HG02642 (cell line): ENCODE measurements around the gene CCDC78.

Experiments used
- ATAC-seq: cut with Tn5 transposase; IDR thresholded peaks from one replicate; pipeline ENCODE4 v1.9.1; 2021; ENCODE audit warnings: mild to moderate bottlenecking; ENCODE audit not compliant: unreplicated experiment, poor library complexity

Gene CCDC78

DNA sequence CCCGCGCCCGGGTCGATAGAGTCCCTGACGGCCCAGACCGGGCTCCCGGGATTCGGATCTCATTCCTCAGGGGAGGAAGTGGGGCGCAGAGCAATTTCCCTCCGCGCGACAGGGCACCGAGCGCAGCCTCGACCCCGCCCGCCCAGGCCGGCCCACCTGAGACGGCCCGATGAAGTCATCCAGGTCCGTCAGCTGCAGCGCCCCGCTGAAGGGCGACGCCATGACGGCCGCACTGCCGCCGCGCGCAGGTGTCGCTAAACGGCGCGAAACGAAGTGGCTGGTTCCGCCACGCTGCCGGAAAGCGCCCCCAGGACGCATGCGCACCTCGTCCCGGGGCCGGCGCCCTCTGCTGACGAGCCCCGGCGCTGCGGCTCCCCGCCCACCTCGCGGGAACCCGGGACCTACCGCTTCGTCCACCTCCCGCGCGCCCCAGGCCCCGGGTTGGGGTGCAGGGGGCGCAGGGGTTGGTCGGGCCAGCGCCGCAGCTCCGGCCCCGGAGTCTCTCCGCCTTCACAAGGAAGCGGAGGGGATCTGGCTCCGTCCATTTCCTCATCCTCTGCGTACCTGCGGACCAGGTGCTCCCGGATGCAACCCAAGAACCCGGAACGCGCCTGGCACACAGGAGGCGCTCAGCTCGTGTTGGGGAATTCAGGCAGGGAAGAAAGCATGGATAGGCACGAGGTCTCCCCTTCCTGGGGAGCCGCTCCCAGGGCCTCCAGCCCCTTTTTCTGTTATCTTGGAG, 14.7 kb upstream of the CCDC78 start, which contains the start of gene CIAO3:
TSS of gene CIAO3 (minus strand) at position 234 of the 742 bp plus-strand sequence. CDS start at position 222, 12 bp downstream.
- ATAC-seq = peak; percentile 82

DNA sequence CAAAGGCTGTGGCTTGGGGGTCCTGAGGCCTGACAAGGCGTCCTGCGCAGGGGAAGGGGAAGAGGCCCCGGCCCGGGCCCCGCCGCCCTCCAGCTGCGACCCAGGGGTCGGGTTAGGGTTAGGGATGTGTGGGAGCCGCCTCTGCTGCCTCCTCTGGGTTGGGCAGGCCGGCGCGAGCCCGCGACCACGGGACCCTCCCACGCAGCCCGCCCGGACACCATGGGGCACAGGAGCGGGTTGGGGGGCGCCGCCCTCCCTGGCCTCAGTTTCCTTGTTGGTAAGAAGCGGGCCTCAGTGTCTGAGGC, 14.2 kb upstream of the CCDC78 start:
- ATAC-seq = peak; percentile 12

DNA sequence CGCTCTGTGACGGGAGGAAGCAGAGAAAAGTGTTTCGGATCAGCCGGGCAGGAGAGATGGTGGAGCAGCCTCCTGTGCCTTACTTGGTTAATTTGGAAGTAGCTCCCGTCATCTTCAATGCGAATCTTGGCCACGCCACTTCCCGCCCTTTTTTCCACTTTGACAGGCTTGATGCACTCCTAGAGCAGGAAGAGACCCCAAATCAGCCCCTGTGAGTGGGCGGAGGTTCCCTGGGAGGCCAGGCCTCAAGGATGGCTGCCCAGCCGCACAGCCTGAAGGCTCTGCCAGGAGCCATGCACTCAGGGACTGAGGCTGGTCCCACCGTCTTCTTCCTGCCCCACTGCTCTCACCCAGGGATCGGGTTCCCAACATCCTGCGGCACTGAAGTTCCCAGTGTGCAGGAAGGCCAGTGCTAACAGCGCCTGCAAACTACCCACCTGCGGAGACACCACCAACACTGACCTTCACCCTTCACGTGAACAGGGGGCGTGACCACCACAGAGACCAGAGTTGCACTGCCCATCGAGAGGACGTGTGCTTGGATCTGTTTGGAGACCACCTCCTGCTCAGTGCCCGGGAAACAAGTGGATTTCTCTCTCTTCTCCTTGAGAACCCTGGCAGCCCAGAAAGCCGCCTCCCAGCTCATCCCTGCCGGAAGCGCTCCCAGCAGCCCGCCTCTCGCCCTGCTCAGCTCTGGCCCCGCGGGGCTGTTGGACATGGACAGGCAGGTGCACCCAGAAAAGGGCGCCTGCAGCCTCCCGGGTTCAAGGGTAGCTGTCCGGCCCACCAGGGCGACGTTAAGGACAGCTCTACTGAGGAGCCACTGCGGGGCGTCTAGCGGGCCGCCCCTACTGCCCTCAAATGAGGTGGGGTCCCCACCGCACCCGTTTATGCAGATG, 13.6 kb upstream of the CCDC78 start:
- no peak for ATAC-seq

DNA sequence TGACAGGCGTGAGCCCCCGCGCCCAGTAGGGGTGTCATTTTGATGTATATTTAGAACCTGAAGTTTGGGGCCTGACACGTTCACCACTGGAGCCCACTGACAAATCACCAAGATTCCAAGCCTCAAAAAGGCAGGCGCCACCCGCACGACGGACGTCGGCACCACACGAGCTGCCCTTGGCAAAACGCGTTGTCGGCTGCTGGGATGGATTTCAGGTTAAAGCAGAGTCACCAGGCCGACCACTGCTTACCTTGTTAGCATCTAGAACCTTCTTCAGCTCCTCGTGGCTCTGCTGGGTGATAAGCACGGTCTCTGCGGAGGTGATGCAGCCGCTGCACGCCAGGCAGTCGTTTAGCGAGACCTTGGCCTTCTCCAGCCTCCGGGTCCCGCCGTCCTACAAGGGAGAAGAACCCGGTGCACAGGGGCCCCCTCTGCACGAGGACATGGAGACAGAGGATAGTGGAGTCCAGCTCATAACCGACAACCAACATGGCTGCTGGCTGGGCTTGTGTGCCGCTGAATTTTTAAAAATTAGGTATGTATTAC, 10.8 kb upstream of the CCDC78 start:
- ATAC-seq = no peak

DNA sequence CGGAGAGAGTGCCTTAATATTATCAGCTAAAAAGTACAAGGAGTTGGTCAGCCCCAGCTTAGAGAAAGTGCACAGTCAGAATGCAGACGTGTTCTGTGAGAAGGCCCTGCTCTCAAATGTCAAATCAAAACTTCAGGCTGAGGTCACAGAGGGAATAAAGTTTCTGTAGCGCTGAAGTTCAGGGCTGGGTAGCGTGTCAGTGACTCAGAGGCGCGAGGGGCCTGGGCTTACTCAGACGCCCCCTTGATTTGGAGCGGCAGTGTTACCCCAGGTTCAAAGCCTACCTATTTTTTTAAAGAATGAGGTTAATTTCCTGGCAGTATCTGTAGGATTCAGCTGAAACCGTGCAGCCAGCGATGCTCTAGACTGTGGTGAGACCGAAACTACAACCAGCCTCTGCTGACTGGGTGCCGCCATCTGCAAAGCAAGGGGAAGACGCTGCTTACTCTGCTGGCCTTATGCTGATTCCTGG, 9.8 kb upstream of the CCDC78 start:
- no peak for ATAC-seq

DNA sequence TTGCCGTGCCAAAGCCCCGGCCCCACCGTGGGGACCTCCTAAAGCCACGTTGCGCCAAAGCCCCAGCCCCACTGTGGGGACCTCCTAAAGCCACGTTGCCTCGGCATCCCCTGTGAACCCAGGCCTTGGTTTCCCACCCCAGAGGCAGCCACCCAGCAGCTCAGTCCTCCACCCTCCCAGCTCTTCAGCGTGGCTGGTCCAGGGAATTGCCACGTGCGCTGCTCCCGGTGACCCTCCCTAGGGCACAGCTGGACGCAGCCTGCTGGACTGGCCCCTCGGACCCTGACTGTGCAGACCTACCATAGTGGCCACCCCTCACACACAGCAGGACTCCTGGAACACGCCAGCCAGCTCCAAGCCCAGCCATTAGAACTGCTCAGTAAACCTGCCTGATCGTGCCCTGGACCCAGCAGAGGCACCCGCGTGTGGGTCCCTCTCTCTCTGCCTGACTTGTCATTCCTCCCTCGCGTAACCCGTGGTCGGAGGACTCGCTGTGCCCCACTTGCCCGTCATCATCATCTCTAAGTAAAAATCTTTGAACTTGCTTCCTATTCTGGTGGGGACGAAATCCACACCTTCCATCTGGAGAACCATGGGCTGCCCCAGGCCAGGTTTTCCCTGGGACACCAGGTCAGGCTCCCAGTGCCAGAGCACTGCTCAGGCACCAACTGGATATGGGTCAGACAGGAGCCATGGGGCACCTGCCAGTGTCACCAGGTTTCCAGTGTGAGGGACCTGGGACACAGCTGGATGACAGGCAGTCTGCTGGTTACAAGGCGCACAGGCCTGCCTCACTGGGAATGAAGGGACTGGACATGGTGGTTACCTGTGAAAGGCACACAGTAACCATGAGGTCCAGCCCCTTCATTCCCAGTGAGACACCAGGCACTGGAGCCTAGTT, 9.0 kb upstream of the CCDC78 start:
- no peak for ATAC-seq

DNA sequence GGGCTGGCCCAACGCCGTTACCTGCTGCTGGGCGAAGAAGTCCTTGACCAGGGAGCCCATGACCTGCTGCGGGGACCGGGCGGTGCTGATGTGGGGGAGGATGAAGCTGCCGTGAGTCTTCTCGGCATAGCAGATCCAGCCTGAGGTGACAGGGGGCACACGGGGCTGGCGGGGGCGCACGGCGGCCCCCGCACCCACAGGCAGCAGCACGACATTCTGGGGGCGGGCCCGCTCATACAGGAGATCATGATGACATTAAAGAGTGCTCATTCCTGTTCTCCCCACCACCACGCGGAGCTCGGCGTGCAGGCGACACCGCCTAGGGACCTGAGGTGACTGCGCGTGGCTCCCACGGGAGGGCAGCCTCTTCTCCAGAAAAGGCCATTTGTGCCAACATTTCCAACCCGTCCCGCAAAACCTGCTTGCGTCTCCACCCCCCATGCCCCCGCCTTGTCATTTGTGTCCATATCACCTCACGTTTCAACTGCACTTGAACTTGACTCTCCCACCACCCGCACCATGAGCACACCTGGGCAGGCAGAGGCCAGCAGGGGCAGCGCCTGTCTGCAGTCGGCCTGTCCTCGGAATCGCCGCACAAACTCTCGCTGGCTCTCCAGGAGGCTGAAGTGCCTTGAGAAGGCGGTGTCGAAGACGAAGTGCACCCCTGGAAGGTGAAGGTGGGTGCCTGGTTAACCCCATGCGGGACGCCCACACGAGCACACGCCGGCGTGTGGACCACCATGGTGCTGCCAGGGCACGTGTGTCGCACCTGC, 8.2 kb upstream of the CCDC78 start:
- no peak for ATAC-seq

DNA sequence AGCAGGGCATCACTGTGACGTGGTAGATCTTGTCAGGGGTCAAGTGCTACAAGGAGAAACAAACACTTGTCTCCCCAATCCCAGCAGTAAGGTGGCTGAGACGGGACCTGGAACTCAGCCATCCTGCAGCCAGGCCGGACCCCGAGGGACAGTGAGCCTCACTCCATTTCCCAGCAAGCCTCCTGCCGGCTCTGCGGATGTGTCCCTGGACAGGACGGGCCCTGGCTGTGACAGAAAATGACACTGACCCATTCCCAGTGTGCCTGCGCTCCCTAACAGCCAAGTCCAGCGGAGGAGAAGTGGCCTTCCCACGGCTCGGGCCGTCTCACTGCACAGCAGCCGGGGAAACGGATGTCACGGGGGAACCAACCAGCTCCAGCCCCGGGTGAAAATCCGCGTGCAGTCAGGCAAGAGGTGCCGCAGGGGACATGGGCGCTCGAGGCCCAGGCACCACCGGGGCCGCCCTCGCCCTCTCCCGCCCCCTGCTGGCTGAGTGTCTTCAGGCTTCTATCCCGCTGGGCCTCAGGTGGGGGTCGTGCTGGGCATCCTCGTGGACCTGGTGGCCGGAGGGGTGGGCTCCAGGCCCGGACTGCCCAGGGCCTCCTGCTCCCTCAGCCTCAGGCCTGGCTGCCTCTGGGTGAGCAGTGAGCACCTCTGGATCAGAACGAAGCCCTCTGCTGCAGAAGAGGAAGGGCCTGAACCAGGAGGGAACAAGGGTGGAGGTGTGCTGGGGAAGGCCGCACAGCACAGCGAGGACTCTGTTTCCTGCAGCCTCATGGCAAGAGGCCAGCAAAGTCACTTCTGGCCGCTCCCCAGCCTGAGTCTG, 7.4 kb upstream of the CCDC78 start:
- no peak for ATAC-seq

DNA sequence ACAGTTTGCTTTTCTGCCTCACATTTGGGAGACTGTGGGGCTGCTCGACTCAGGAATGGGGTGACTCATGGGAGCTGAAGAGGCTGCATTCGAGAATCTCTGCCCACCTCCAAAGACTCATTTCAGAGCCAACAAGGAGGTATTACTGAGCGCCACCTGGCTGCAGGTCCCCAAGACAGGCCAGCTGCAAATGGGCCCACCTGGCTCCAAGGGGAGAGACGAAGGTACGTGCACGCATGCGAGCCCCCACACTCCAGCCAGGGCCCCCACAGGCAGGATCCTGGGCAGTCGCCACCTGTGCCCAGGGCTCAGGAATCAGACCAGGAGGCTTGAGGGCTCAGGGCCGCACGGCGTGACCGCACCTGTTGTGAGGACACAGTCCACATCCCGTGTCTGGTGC, 6.7 kb upstream of the CCDC78 start:
- no peak for ATAC-seq

DNA sequence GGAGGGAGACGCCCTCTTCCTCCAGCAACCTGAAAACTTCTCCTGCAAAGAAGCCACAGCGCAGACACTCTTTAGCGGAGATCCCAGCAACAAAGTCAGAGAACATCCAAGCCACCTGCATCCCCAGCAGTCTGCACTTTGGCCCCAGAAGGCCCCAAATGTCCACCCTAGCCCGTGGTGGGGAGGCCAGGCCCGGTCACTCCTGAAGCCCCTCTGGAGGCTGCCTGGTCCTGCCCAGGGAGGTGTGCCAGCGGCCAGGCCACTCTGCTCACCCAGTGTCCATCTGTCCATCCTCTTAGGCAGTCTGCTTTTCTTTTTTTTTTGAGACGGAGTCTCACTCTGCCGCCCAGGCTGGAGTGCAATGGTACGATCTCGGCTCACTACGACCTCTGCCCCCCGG, 6.1 kb upstream of the CCDC78 start:
- ATAC-seq = no peak

DNA sequence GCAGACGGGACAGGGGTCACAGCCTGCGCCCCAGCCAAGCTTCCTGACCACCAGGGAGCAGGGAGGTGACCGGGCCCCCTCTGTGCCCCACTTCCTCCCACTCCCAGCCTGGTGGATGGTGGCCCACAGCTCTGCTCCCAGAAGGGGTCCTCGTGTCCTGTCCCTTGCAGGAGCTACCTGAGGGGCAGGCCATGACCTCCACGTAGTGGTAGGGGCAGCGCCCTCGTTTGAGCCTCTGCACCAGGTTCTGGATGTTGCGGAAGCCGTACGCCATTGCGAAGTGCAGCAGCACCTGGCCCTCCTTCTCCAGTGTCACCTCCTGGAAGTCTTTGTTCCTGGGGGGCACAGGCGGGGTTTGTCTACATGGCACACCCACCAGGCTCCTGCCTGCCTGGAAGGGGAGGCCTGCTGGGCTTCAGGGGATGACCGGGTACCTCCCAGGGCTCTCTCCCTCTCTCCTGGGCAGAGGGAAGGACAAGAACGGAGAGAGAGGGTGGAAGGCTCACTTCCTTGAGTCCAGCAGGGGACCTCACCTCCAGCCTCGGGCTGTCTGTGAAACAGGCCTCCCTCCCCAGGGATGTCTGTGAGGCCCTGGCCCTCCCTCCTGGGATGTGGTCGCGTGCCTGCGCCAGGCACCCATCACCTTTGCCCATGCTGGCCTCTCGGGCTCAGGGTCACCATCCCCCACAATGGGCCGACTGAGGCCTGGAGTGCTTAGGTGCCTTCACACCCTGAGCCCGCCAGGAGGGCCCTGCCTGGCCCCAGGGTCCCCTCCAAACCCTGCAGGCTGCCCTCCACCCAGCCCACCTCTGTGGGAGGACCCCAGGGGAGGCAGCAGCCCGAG, 4.6 kb upstream of the CCDC78 start:
- ATAC-seq = no peak

DNA sequence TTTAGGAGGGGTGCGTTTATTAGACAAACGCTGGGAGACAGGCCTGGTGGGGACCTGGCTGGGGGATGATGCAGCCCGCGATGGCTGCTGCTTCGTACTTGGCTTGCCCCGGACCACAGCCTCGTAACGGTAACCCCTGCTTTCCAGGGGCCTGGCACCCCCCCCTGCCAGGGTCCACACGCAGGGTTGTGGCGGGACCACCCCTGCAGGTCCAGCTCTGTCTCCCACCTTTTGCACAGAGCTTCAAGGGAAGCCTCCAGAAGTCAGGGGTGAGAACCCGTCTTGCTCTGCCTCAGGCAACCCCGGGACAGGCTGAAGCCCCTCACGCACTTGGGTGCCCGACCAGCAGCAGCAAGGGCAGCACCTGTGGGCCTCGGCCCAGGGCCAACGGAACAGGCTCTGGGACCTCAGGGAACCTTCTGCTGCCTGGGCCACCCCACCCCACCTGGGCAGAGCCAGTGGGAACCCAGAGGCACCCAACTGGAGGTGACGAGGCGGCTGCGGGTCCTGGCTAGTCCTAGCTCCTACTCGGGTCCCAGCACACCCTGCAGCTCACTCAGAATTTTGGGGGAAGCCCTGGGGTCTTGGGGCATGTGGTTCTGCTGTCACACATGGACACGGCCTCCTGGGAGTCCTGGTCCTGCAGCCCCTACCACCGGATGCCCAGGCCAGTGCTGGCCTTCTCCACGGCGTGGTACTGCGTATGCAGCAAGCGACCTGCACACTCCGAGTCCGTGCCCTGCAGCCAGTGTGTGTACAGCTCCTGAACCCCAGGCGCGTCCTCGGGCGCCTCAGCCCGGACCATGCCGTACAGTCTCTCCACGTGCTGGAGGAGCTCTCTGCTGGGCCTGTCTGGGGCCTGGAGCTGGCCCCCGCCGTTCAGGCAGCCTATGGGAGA, 3.8 kb upstream of the CCDC78 start:
- no peak for ATAC-seq

DNA sequence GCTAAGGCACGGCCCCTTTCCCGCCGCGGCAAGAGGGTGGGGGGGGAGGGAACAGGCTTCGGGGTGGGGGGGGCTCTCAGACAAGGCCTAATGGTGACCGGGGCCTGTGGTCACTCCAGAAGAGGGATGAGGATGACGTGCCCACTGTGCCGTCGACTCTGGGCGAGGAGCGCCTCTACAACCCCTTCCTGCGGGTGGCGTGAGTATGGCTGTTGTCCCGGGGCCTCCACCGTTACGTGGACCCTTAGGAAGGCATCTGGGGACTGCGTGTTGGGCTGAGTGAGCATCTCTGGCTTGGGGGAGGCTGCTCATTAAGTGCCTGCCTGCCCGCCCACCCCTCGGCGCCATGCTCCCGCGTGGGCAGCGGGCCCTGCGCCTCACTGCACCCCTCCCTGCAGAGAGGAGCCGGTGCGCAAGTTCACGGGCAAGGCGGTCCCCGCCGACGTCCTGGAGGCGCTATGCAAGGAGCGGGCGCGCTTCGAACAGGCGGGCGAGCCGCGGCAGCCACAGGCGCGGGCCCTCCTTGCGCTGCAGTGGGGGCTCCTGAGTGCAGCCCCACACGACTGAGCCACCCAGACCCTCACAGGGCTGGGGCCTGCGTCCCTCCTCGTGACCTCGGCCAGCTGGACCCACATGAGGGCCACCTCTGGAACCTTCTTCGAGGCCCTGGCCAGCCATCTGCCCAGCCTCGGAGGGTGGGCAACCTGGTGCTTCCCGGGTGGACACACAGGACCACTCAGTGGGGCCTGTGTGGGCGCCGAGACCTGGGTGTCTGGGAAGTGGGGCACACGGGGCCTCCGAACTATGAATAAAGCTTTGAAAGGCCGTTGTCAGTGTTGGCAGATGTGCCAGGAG, 2.9 kb upstream of the CCDC78 start:
- no peak for ATAC-seq

DNA sequence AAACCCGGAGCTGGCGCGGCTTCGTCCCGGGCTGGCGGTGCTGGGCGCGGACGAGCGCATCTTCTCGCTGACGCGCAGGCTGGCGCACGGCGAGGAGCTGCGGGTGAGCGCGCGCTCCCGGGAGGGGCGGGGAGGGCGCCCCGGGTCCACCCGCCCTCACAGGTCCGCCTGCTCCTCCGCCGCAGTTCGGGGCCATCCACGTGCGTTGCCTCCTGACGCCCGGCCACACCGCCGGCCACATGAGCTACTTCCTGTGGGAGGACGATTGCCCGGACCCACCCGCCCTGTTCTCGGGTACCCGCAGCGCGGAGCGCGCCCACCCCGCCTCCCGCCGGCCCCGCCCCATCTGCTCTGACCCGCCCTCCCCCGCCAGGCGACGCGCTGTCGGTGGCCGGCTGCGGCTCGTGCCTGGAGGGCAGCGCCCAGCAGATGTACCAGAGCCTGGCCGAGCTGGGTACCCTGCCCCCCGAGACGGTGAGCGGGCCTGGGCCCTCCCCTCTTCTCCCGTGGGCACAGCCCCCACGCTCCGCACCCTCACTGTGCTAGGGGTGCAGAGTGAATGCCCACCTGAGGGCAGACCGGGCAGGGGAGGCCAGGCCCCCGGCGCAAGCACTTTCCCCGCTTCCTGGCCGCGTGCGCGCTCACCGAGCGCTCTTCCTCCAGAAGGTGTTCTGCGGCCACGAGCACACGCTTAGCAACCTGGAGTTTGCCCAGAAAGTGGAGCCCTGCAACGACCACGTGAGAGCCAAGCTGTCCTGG, 2.1 kb upstream of the CCDC78 start:
- ATAC-seq = no peak

DNA sequence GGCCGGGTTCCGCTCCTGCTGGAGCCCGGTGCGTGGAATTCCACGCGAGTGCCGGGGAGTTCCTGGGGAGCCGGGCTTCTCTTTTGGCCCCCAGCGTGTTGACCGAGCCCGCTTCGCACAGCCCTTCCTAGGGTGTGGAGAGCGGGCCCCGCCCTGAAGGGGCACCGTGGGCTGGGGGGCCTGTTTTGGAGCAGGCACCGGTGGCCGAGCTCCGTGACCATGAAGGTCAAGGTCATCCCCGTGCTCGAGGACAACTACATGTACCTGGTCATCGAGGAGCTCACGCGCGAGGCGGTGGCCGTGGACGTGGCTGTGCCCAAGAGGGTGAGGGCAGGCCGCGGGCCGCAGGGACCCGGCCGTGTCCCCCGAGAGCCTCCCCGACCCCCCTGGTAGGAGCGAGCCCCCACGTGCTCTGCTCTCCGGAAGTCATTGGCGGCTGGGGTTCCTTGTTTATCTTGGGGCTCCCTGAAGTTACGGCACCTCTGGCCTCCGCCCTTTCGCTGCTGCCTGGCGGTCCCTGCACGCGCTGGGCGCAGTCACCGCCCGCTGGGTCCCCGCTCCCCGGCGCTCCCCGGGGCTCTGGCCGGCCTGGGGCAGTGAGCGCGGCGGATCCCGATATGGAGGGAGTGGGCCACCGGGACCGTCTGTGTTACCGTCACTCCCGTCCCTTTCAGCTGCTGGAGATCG, 1.2 kb upstream of the CCDC78 start:
- no peak for ATAC-seq
